ENCODE data around the gene TMA7. TPM values are rescaled to one million over a fixed set of nuclear protein-coding genes. Genes with fewer than 3 reads are reported as not detected.

Gene TMA7
- total and polyA plus RNA-seq, 2 donors: 127 to 262 TPM

GRCh38 chr3:48413086-48413485 lies 27.0 kb upstream of the TMA7 start:
- WGBS: 84% methylated on average over 8 of the region's 8 CpGs
- H3K36me3 ChIP-seq (ENCODE audit: insufficient read depth): peaks cover 2% of the 10 kb centered on the region
- DNase-seq (ENCODE audit: extremely low spot score): no peak
- no peak overlapping the region for H3K4me3 ChIP-seq (ENCODE audit: low read depth, low read length)
- no peaks in the 10 kb centered on the region for H3K4me1 ChIP-seq (ENCODE audit: insufficient read depth)
- no peak overlapping the region for H3K27ac ChIP-seq (ENCODE audit: low read depth)

- DNase-seq (ENCODE audit: extremely low spot score): no peak
- Histone ChIP-seq H3K4me1 (ENCODE audit: insufficient read depth) (no peaks in the 10 kb centered on the region), H3K4me3 (ENCODE audit: low read depth, low read length) (no peak overlapping the region), H3K36me3 (ENCODE audit: insufficient read depth) (peaks cover 2% of the 10 kb centered on the region), H3K27ac (ENCODE audit: low read depth) (no peak overlapping the region)
- WGBS: 93% methylated on average over 14 of the region's 14 CpGs
Observed at GRCh38 chr3:48413611-48414010, 26.4 kb upstream of the TMA7 start.

DNA sequence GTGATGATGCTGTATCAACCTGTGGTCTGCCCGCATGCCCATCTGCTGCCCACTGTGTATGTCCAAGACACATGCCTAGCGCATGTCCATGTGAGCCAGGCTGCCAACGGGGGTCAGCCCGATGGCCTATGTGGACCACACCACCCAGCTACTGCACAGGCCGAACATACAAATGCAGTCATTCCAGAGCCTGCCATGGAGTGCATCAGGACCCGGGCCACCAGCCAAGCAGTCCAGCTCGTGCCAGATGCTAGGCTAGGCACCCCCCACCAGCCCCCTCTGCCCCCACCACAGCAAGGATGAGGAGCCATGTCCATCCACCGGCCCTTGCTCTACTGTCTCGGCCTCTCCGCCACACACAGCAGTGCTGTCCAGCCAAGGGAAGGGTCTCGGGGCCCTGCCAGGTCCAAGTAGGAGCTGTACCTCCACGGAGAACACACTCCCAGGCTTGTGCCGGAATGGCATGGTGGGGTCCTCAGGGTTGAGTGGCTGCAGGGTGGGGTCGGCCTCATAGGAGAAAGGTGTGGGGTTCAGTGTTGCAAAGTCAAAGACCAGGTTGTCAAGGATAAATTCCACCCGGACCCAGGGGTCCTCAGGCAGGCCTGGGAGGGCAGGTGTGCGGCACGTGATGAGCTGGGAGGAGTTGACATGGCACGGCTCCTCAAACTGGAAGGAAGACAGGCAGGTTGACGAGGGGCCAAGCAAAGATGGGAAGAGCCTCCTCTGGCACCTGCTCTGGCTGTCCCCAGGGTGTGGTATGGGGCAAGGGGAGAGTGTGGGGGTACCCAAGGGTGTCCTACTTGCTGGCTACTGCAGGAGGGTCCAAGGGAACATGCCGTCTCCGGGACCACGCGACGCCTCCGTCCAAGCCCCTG lies 25.4 kb upstream of the TMA7 start:
- no peak overlapping the region for H3K4me3 ChIP-seq (ENCODE audit: low read depth, low read length)
- peaks cover 2% of the 10 kb centered on the region for H3K36me3 ChIP-seq (ENCODE audit: insufficient read depth)
- H3K27ac ChIP-seq (ENCODE audit: low read depth): no peak overlapping the region
- no peaks in the 10 kb centered on the region for H3K4me1 ChIP-seq (ENCODE audit: insufficient read depth)
- WGBS: 85% methylated on average over 25 of the region's 25 CpGs
- no peak for DNase-seq (ENCODE audit: extremely low spot score)

- no peak overlapping the region for H3K27ac ChIP-seq (ENCODE audit: low read depth)
- H3K4me1 ChIP-seq (ENCODE audit: insufficient read depth): no peaks in the 10 kb centered on the region
- no peak for DNase-seq (ENCODE audit: extremely low spot score)
- H3K4me3 ChIP-seq (ENCODE audit: low read depth, low read length): no peak overlapping the region
- H3K36me3 ChIP-seq (ENCODE audit: insufficient read depth): peaks cover 2% of the 10 kb centered on the region
- 89% methylated on average over 24 of the region's 24 CpGs for WGBS
Observed at GRCh38 chr3:48415251-48415953, 24.7 kb upstream of the TMA7 start.

DNA sequence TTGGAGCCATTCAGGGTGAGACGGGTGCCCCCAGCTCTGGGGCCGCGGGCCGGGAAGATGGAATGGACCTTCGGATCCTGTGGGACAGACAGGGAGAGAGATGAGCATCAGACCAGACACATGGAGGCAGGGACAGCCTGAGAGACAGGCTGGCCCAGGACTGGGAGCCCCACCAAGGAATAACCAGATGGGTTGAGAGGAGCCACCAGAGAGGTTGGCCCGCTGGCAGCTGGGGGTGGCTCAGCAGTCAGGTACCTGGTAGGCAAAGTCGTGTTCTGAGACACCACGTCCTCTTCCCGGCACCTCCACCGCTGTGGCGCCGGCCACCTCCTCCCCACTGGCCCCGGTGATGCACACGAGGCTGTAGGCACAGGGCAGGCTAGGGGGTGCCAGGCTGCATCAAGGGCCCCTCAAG lies 24.0 kb upstream of the TMA7 start:
- Histone ChIP-seq H3K27ac (ENCODE audit: low read depth) (no peak overlapping the region), H3K4me3 (ENCODE audit: low read depth, low read length) (no peak overlapping the region), H3K36me3 (ENCODE audit: insufficient read depth) (peaks cover 2% of the 10 kb centered on the region), H3K4me1 (ENCODE audit: insufficient read depth) (no peaks in the 10 kb centered on the region)
- DNase-seq (ENCODE audit: extremely low spot score): no peak
- 93% methylated on average over 14 of the region's 14 CpGs for WGBS

DNA sequence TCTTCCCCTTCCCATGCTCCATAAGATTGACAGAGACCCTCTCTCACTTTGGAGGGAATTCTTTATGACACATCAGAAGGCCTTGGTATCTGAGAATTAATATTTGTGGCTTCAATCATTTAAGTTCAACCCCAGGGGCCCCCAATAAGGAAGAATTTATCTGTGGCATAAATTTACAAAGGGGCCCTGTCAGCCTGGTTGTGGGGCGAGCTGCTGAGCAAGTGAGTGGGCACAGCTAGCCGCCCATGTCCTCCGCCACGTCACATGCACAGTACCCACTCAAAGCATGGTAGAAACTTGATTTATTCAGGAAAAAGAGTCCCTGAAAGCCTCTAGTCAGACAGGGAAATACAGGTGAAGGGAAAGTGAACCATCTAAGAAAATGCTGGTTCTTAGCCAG lies 23.5 kb upstream of the TMA7 start:
- no peak overlapping the region for H3K4me3 ChIP-seq (ENCODE audit: low read depth, low read length)
- no peak for DNase-seq (ENCODE audit: extremely low spot score)
- no peak overlapping the region for H3K27ac ChIP-seq (ENCODE audit: low read depth)
- peaks cover 2% of the 10 kb centered on the region for H3K36me3 ChIP-seq (ENCODE audit: insufficient read depth)
- 96% methylated on average over 4 of the region's 4 CpGs for WGBS
- no peaks in the 10 kb centered on the region for H3K4me1 ChIP-seq (ENCODE audit: insufficient read depth)

DNA sequence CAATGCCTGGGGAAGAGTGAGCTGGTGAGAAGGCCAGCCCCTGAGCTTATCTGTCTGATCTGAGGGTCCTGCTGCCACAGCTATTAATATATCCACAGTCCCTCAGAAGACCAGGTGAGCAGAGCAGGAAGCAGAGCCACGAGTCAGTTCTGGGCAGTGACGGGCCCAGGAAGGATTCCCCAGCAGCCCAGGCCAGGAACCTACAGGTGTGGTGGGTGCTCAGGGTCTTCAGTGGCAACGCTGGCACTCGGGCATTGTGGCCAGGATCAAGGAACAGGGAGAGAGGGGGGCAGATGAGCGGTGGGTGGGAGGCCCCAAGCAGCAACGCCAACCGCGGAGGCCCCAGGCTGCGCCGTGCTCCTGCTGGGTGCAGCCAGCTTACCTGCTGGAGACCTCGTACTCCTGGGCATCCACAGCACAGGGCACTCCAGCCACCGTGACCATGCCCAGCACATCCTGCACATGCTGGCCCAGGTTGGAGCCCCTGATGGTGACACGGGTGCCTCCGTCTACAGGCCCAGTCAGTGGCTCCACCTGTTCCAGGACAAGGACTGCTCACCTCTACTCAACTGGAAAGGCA lies 22.4 kb upstream of the TMA7 start:
- no peak overlapping the region for H3K27ac ChIP-seq (ENCODE audit: low read depth)
- no peaks in the 10 kb centered on the region for H3K4me1 ChIP-seq (ENCODE audit: insufficient read depth)
- H3K36me3 ChIP-seq (ENCODE audit: insufficient read depth): peaks cover under 1% of the 10 kb centered on the region
- WGBS: 92% methylated on average over 14 of the region's 14 CpGs
- no peak for DNase-seq (ENCODE audit: extremely low spot score)
- no peak overlapping the region for H3K4me3 ChIP-seq (ENCODE audit: low read depth, low read length)

- 94% methylated on average over 17 of the region's 17 CpGs for WGBS
Observed at GRCh38 chr3:48418140-48418539, 21.9 kb upstream of the TMA7 start.

DNA sequence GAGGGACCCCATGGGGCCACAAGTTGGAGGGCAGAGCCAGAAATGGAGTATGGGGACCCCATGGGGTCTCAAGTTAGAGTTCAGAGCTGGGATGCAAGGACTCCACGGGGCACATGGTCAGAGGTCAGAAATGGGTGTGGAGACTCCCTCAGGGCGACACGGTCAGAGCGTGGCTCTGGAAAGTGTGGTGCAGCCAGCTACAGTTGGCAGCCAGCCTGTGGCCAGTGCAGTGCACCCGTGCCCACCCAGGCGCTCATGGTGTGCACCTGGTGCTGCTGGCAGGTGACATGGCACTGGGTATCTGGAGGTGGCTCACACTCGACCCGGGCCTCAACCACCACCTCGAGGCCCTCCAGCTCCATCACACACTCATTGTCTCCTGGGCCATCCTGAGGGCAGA lies 21.4 kb upstream of the TMA7 start:
- H3K4me3 ChIP-seq (ENCODE audit: low read depth, low read length): no peak overlapping the region
- no peak overlapping the region for H3K27ac ChIP-seq (ENCODE audit: low read depth)
- 91% methylated on average over 9 of the region's 9 CpGs for WGBS
- H3K4me1 ChIP-seq (ENCODE audit: insufficient read depth): no peaks in the 10 kb centered on the region
- no peaks in the 10 kb centered on the region for H3K36me3 ChIP-seq (ENCODE audit: insufficient read depth)
- no peak for DNase-seq (ENCODE audit: extremely low spot score)

More at GRCh38 chr3:48418140-48418539, 21.9 kb upstream of the TMA7 start:
- no peaks in the 10 kb centered on the region for H3K36me3 ChIP-seq (ENCODE audit: insufficient read depth)
- DNase-seq (ENCODE audit: extremely low spot score): no peak
- H3K4me1 ChIP-seq (ENCODE audit: insufficient read depth): no peaks in the 10 kb centered on the region
- no peak overlapping the region for H3K27ac ChIP-seq (ENCODE audit: low read depth)
- no peak overlapping the region for H3K4me3 ChIP-seq (ENCODE audit: low read depth, low read length)

DNA sequence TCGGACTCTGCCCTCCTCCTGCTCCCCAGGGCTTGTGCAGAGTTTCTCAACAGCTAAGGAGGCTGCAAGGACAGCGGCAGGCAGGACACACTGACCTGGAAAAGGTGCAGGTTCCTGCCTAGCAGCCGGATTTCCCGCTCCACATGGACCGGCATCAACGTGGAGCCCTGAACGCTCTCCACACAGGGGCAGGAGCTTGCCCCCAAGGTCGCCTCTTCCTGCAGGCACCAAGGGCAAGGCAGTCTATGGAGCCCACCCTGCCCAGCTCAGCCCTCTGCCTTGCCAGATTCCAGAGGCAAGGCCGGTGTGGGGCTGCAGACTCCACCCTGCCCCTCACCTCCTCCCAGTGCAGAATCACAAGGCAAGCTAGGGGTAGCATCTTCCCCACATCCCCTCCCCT lies 20.9 kb upstream of the TMA7 start:
- Histone ChIP-seq H3K27ac (ENCODE audit: low read depth) (no peak overlapping the region), H3K36me3 (ENCODE audit: insufficient read depth) (no peaks in the 10 kb centered on the region), H3K4me1 (ENCODE audit: insufficient read depth) (no peaks in the 10 kb centered on the region), H3K4me3 (ENCODE audit: low read depth, low read length) (no peak overlapping the region)
- no peak for DNase-seq (ENCODE audit: extremely low spot score)
- 93% methylated on average over 9 of the region's 9 CpGs for WGBS

DNA sequence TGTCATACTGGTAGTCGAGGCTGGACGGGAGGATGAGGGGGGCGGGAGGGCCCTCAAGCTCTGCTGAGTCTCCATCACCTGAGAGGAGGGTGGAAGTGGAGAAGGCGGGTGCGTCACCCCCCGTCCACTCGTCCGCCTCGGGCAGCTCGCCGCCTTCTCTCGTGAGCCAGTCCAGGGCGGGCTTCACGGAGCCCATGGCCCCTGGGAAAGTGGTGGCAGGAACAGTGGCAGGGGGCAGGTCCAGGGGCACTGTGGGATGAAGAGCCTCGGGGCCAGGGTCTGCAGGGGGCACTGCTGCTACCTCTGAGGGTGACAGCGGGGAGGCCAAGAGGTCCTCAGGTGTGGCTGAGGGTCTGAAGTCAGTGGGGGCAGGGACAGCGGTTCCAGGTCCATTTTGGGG lies 20.5 kb upstream of the TMA7 start:
- no peak overlapping the region for H3K4me3 ChIP-seq (ENCODE audit: low read depth, low read length)
- no peak for DNase-seq (ENCODE audit: extremely low spot score)
- WGBS: 93% methylated on average over 17 of the region's 17 CpGs
- no peaks in the 10 kb centered on the region for H3K4me1 ChIP-seq (ENCODE audit: insufficient read depth)
- no peak overlapping the region for H3K27ac ChIP-seq (ENCODE audit: low read depth)
- no peaks in the 10 kb centered on the region for H3K36me3 ChIP-seq (ENCODE audit: insufficient read depth)

DNA sequence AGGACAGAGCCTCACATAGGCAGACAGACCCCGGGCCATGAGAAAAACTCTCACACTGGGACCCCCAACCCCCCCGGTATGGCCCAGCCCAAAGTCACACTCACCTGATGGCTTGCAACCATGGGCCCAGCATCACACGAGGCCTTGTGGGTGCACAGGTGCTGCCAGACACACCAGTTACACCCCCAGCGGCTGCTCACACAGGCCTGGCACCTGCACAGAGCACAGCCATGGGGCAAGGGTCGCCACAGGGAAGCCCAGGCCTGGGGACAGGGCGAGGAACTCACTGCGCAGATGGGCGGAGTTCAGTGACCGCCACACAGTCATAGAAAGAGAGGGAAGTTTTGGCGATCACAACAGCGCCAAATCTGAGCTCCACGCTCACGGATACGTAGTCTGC lies 19.5 kb upstream of the TMA7 start:
- no peak overlapping the region for H3K4me3 ChIP-seq (ENCODE audit: low read depth, low read length)
- H3K27ac ChIP-seq (ENCODE audit: low read depth): no peak overlapping the region
- WGBS: 95% methylated on average over 14 of the region's 14 CpGs
- no peaks in the 10 kb centered on the region for H3K4me1 ChIP-seq (ENCODE audit: insufficient read depth)
- no peak for DNase-seq (ENCODE audit: extremely low spot score)
- H3K36me3 ChIP-seq (ENCODE audit: insufficient read depth): no peaks in the 10 kb centered on the region

- no peak overlapping the region for H3K4me3 ChIP-seq (ENCODE audit: low read depth, low read length)
- H3K36me3 ChIP-seq (ENCODE audit: insufficient read depth): no peaks in the 10 kb centered on the region
- WGBS: 92% methylated on average over 3 of the region's 3 CpGs
- no peak for DNase-seq (ENCODE audit: extremely low spot score)
- H3K4me1 ChIP-seq (ENCODE audit: insufficient read depth): no peaks in the 10 kb centered on the region
- H3K27ac ChIP-seq (ENCODE audit: low read depth): no peak overlapping the region
Observed at GRCh38 chr3:48422272-48422671, 17.8 kb upstream of the TMA7 start.

GRCh38 chr3:48422681-48423080 lies 17.4 kb upstream of the TMA7 start:
- Histone ChIP-seq H3K4me3 (ENCODE audit: low read depth, low read length) (no peak overlapping the region), H3K36me3 (ENCODE audit: insufficient read depth) (no peaks in the 10 kb centered on the region), H3K4me1 (ENCODE audit: insufficient read depth) (no peaks in the 10 kb centered on the region), H3K27ac (ENCODE audit: low read depth) (no peak overlapping the region)
- no peak for DNase-seq (ENCODE audit: extremely low spot score)
- 91% methylated on average over 8 of the region's 8 CpGs for WGBS
